ENCODE results near the gene SCRN2.

SCRN2 gene

DNA sequence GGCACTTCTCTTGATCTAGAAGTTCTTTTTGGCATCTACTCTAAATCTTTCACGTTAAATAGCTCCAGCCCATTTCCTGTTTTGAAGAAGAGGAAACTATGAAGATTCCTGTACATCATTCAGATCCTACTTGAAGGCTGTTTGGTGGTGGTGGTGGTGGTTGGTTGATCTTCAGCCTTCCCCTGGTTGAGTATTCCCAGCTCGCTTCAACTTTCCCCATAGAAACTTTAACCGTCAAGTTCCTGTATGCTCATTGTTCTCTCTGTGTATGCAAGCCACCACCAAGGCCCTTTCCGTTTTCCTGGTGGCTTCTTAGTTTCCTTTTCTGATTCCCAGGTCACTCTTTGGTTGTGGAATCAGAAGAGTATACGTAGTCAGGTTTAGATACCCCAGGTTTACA, 6.3 kb downstream of the SCRN2 start:
- TF ChIP-seq RARB (CRISPR knock-in tag; IDR thresholded peaks at IDR 0.05) (no peak), BACH2 (CRISPR knock-in tag; IDR thresholded peaks at IDR 0.05; ENCODE audit: borderline replicate concordance) (no peak), OSR1 (CRISPR knock-in tag; IDR thresholded peaks at IDR 0.05) (no peak), CSDC2 (CRISPR knock-in tag; IDR thresholded peaks at IDR 0.05) (no peak), PPARA (CRISPR knock-in tag; IDR thresholded peaks at IDR 0.05; ENCODE audit: borderline replicate concordance) (no peak), ZNF70 (CRISPR knock-in tag; IDR thresholded peaks at IDR 0.05) (no peak), ISL1 (CRISPR knock-in tag; IDR thresholded peaks at IDR 0.05) (no peak), ZC3H10 (CRISPR knock-in tag; IDR thresholded peaks at IDR 0.05) (no peak), ESRRG (CRISPR knock-in tag; IDR thresholded peaks at IDR 0.05) (no peak), ZNF565 (CRISPR knock-in tag; conservative IDR thresholded peaks at IDR 0.05; ENCODE audit: low read depth) (no peak), TCF4 (CRISPR knock-in tag; IDR thresholded peaks at IDR 0.05; ENCODE audit: borderline replicate concordance) (no peak), ZNF8 (CRISPR knock-in tag; IDR thresholded peaks at IDR 0.05) (no peak), GLIS3 (CRISPR knock-in tag; IDR thresholded peaks at IDR 0.05) (no peak), TOX (CRISPR knock-in tag; IDR thresholded peaks at IDR 0.05; ENCODE audit: borderline replicate concordance) (no peak)
- TF ChIP-seq, protein P1, sequence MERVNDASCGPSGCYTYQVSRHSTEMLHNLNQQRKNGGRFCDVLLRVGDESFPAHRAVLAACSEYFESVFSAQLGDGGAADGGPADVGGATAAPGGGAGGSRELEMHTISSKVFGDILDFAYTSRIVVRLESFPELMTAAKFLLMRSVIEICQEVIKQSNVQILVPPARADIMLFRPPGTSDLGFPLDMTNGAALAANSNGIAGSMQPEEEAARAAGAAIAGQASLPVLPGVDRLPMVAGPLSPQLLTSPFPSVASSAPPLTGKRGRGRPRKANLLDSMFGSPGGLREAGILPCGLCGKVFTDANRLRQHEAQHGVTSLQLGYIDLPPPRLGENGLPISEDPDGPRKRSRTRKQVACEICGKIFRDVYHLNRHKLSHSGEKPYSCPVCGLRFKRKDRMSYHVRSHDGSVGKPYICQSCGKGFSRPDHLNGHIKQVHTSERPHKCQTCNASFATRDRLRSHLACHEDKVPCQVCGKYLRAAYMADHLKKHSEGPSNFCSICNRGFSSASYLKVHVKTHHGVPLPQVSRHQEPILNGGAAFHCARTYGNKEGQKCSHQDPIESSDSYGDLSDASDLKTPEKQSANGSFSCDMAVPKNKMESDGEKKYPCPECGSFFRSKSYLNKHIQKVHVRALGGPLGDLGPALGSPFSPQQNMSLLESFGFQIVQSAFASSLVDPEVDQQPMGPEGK (CRISPR knock-in tag; IDR thresholded peaks at IDR 0.05; ENCODE audit: borderline replicate concordance) = no peak
- TF ChIP-seq, protein P2, sequence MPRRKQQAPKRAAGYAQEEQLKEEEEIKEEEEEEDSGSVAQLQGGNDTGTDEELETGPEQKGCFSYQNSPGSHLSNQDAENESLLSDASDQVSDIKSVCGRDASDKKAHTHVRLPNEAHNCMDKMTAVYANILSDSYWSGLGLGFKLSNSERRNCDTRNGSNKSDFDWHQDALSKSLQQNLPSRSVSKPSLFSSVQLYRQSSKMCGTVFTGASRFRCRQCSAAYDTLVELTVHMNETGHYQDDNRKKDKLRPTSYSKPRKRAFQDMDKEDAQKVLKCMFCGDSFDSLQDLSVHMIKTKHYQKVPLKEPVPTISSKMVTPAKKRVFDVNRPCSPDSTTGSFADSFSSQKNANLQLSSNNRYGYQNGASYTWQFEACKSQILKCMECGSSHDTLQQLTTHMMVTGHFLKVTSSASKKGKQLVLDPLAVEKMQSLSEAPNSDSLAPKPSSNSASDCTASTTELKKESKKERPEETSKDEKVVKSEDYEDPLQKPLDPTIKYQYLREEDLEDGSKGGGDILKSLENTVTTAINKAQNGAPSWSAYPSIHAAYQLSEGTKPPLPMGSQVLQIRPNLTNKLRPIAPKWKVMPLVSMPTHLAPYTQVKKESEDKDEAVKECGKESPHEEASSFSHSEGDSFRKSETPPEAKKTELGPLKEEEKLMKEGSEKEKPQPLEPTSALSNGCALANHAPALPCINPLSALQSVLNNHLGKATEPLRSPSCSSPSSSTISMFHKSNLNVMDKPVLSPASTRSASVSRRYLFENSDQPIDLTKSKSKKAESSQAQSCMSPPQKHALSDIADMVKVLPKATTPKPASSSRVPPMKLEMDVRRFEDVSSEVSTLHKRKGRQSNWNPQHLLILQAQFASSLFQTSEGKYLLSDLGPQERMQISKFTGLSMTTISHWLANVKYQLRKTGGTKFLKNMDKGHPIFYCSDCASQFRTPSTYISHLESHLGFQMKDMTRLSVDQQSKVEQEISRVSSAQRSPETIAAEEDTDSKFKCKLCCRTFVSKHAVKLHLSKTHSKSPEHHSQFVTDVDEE (CRISPR knock-in tag; IDR thresholded peaks at IDR 0.05) = no peak
- TF ChIP-seq, protein P3, sequence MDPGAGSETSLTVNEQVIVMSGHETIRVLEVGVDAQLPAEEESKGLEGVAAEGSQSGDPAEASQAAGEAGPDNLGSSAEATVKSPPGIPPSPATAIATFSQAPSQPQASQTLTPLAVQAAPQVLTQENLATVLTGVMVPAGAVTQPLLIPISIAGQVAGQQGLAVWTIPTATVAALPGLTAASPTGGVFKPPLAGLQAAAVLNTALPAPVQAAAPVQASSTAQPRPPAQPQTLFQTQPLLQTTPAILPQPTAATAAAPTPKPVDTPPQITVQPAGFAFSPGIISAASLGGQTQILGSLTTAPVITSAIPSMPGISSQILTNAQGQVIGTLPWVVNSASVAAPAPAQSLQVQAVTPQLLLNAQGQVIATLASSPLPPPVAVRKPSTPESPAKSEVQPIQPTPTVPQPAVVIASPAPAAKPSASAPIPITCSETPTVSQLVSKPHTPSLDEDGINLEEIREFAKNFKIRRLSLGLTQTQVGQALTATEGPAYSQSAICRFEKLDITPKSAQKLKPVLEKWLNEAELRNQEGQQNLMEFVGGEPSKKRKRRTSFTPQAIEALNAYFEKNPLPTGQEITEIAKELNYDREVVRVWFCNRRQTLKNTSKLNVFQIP (CRISPR knock-in tag; IDR thresholded peaks at IDR 0.05; ENCODE audit: borderline replicate concordance, low read depth) = no peak
- ATAC-seq = no peak

DNA sequence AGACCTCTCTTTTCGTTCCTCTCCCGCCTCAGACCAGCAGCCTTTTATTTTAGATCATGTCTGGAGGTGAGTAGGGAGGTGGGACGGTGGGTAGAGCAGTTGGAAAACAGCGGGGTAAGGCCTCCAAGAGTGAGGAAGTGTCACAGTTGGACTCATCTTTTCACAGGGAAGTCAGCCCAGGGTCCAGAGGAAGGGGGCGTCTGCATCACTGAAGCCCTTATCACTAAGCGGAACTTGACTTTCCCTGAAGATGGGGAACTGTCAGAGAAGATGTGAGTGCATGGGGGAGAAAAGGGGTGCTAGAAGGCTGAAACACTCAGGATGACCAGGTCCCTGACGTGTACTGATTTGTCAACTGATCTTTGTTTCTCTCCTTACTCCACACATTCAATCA, 9.1 kb downstream of the SCRN2 start:
- ATAC-seq = peak; percentile 41
- no peak for TF ChIP-seq TCF4 (CRISPR knock-in tag; IDR thresholded peaks at IDR 0.05; ENCODE audit: borderline replicate concordance)
- no peak for TF ChIP-seq ZNF70 (CRISPR knock-in tag; IDR thresholded peaks at IDR 0.05)
- TF ChIP-seq PPARA (CRISPR knock-in tag; IDR thresholded peaks at IDR 0.05; ENCODE audit: borderline replicate concordance) = no peak
- TF ChIP-seq, protein P4, sequence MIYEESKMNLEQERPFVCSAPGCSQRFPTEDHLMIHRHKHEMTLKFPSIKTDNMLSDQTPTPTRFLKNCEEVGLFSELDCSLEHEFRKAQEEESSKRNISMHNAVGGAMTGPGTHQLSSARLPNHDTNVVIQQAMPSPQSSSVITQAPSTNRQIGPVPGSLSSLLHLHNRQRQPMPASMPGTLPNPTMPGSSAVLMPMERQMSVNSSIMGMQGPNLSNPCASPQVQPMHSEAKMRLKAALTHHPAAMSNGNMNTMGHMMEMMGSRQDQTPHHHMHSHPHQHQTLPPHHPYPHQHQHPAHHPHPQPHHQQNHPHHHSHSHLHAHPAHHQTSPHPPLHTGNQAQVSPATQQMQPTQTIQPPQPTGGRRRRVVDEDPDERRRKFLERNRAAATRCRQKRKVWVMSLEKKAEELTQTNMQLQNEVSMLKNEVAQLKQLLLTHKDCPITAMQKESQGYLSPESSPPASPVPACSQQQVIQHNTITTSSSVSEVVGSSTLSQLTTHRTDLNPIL (CRISPR knock-in tag; IDR thresholded peaks at IDR 0.05; ENCODE audit: low read depth) = no peak
- no peak for TF ChIP-seq ZFP3 (CRISPR knock-in tag; IDR thresholded peaks at IDR 0.05)
- no peak for TF ChIP-seq TOX (CRISPR knock-in tag; IDR thresholded peaks at IDR 0.05; ENCODE audit: borderline replicate concordance)
- TF ChIP-seq, protein P3 (CRISPR knock-in tag; IDR thresholded peaks at IDR 0.05; ENCODE audit: borderline replicate concordance, low read depth) = no peak
- TF ChIP-seq ISL1 (CRISPR knock-in tag; IDR thresholded peaks at IDR 0.05) = no peak

DNA sequence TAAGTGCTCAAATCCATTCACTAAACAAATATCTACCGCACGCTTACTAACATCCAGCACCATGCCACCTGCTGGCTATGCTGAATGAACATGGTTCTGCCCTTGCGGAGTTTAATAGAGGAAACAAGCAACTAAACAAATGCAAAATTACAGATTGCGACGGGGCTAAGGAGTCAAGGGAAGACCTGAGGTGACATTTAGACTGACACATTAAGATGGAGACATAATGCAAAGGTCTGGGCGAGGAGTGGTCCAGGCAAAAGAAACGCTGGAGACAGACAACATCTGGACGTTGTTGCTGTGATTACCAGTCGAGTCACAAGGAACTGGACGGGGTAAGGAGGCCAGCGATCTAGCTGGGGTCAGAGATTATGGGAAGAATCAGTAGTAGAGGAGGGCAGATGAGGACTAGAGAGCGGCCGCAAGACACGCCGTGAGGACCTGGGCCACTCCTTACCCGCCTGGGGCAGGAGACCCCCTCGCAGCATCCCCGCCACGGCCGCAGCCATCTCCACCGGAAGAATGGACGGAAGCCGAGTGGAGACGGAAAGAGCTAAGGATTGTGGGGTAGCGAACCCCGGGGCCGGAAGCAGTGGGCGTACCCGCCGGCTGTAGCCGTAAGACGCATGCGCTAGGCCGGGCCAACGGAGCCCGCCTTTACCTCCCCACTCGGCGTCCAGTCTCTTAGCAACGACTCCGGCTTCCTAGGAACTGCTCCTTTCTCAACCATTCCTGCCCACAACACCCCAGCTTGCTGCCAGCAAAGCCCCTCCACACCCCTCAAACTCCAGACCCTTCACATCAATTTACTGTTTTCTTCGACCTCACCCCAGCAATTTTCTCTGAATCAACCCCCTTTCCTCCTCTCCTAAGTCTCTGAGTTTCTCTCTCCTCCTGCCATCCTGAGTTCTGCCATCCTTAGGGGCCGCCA, 9.8 kb downstream of the SCRN2 start, which contains the start of the genes LRRC46 and MRPL10:
TSS of gene LRRC46 (plus strand) at position 668 of the 931 bp plus-strand sequence. CDS start 320 bp downstream, outside the sequence.
TSS of gene MRPL10 (minus strand) at position 539 of the 931 bp plus-strand sequence. CDS start at position 509, 30 bp downstream.
- ATAC-seq = peak; percentile 89
- TF ChIP-seq ZNF565 (CRISPR knock-in tag; conservative IDR thresholded peaks at IDR 0.05; ENCODE audit: low read depth) (no peak), ZFP3 (CRISPR knock-in tag; IDR thresholded peaks at IDR 0.05) (no peak), ARNTL (CRISPR knock-in tag; IDR thresholded peaks at IDR 0.05; ENCODE audit: borderline replicate concordance, low read depth) (no peak), RARB (CRISPR knock-in tag; IDR thresholded peaks at IDR 0.05) (no peak), ZNF8 (CRISPR knock-in tag; IDR thresholded peaks at IDR 0.05) (no peak), TOX (CRISPR knock-in tag; IDR thresholded peaks at IDR 0.05; ENCODE audit: borderline replicate concordance) (no peak), SNAI2 (CRISPR knock-in tag; IDR thresholded peaks at IDR 0.05) (no peak), OSR1 (CRISPR knock-in tag; IDR thresholded peaks at IDR 0.05) (no peak)
- TF ChIP-seq, protein P4 (CRISPR knock-in tag; IDR thresholded peaks at IDR 0.05; ENCODE audit: low read depth) = no peak
- TF ChIP-seq, protein P3 (CRISPR knock-in tag; IDR thresholded peaks at IDR 0.05; ENCODE audit: borderline replicate concordance, low read depth) = no peak

Data from SK-N-SH treated with all-trans-retinoic acid at 6 μM for 48 hours (cell line).